Superior temporal gyrus (tissue), 1 donor: Measurements from ENCODE around the gene SEZ6.

Experiments used
- DNase-seq: peaks from one replicate; pipeline ENCODE4 v3.0.0-alpha.2; 2016; ENCODE audit errors: extremely low spot score

Gene SEZ6

DNA sequence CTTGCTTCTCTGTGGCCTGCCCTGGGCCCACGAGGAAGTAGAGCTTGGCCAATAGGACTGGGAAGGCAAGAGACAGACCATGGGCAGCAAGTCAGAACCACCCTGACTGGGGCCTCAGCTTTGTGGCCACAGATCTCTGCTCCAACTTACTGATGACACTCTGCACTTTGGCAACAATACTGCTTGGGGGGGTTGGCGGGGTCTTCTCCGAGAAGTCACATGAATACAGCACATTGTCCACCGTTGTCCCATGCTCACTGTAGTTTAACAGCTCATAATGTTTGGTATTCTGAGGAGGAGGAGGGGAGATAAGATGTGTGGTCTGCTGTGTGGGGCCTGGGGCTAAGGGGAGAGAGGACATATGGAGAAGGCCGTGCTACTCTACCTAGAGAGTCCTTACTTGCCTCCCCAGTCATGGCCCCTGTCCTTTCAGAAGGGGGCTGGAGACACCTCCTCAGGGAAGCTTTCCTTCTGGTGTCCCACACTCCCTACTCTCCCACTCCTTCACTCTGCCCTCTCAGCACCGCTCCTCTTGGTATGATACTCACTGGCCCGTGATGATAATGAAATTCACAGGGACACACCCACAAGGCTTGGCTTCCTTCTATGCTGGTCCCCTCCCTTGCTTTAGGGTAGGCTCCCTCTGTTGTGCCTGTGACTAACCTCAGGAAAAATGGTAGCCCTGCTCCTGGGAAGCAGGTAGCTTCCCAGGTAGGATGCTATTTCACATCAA lies 99.0 kb downstream of the SEZ6 start:
- DNase-seq = no peak

- DNase-seq = peak; percentile 16
Measured at GRCh38 chr17:28906276-28906675, 99.6 kb downstream of the SEZ6 start.
